K562 (cell line): ENCODE measurements around the gene EPX. TPM values are rescaled to one million over a fixed set of nuclear protein-coding genes. Genes with fewer than 3 reads are reported as not detected.

Experiments used
- ATAC-seq: fragments of 200-7000 bp; cut with Tn5 transposase; 3 replicates; pipeline ENCODE4 v1.9.1; 2020; ENCODE audit warnings: moderate library complexity
- BruUV-seq: library from RNA; stranded (reverse); fragments of 400-500 nt; replicated peaks from 2 replicates; lab custom pipeline; 2021; lab: Mats Ljungman, UMichigan
- CTCF ChIA-PET: fragments of 300-600 bp; formaldehyde crosslinking; extraction: SDS; loops from one replicate; lab custom pipeline; 2021; ENCODE audit warnings: low intra/inter-chr PET ratio; lab: Yijun Ruan, JAX
- POLR2A ChIA-PET: fragments of 300-600, 350-650 bp; sonication (Branson Sonifier 250); formaldehyde crosslinking; extraction: SDS; loops from one replicate; lab custom pipeline; 2021; ENCODE audit warnings: antibody characterized with exemption, inconsistent platforms; lab: Yijun Ruan, JAX
- DNase-seq, 4 experiments: peaks; one replicate each; pipeline versions ENCODE4 v3.0.0 to v3.0.0-alpha.2; 2011 to 2018; ENCODE audit warnings: low spot score in 3 of 4, mixed read lengths in 3 of 4; ENCODE audit errors: extremely low read depth in 1 of 4
- FAIRE-seq: peaks from 2 replicates; lab custom pipeline; 2011; peaks lifted over from hg19 to GRCh38; lab: Jason Lieb, UNC
- H2AFZ ChIP-seq: 2 replicates; pipeline ENCODE4 v1.6.0; 2011; ENCODE audit warnings: low read depth, low read length, control low read depth, inconsistent platforms
- H3K27ac ChIP-seq: fragments of 200-600 bp; 3 replicates; pipeline ENCODE4 v1.8.0; 2011; ENCODE audit warnings: low read depth, mild to moderate bottlenecking, control low read depth, inconsistent platforms, low read length, moderate library complexity, mixed read lengths; ENCODE audit errors: extremely low read depth
- H3K27me3 ChIP-seq, 2 experiments: fragments of 300-600 bp in 1 of 2; 2 replicates in 1 of 2; 3 replicates in 1 of 2; pipeline versions ENCODE4 v1.6.0 to v1.8.0; 2011; ENCODE audit warnings: inconsistent platforms in 2 of 2, low read length in 2 of 2, mild to moderate bottlenecking in 1 of 2, mixed read lengths in 1 of 2, moderate library complexity in 1 of 2; ENCODE audit not compliant: control insufficient read depth in 2 of 2, insufficient read depth in 2 of 2
- H3K36me3 ChIP-seq: fragments of 300-600 bp; 3 replicates; pipeline ENCODE4 v1.8.0; 2011; ENCODE audit warnings: mild to moderate bottlenecking, low read length, inconsistent platforms; ENCODE audit not compliant: control insufficient read depth, insufficient read depth
- H3K4me1 ChIP-seq, 2 experiments: fragments of 200-600 bp in 1 of 2; replicated peaks in 1 of 2; 2 replicates in 1 of 2; 3 replicates in 1 of 2; pipeline versions ENCODE4 v1.5.1 to v1.8.0; 2011; ENCODE audit warnings: inconsistent platforms in 2 of 2, low read length in 2 of 2, mild to moderate bottlenecking in 1 of 2, mixed read lengths in 1 of 2, moderate library complexity in 1 of 2; ENCODE audit not compliant: control insufficient read depth in 2 of 2, insufficient read depth in 2 of 2
- H3K4me2 ChIP-seq: 2 replicates; pipeline ENCODE4 v1.6.1; 2011; ENCODE audit warnings: low read length, control low read depth, inconsistent platforms, mixed read lengths; ENCODE audit not compliant: insufficient read depth
- H3K4me3 ChIP-seq: fragments of 200-600 bp; sonication (generic), shearing (Covaris generic); 2 replicates; pipeline ENCODE4 v1.5.1; 2016; ENCODE audit warnings: control low read depth, inconsistent platforms
- H3K79me2 ChIP-seq: fragments of 200-600 bp; 3 replicates; pipeline ENCODE4 v1.8.0; 2011; ENCODE audit warnings: low read length, inconsistent platforms; ENCODE audit not compliant: control insufficient read depth, insufficient read depth
- H3K9ac ChIP-seq, 2 experiments: 2 replicates each; pipeline versions ENCODE4 v1.6.0 to v1.6.1; 2011; ENCODE audit warnings: low read depth in 2 of 2, low read length in 2 of 2, control low read depth in 1 of 2, inconsistent platforms in 1 of 2, mild to moderate bottlenecking in 1 of 2, mixed read lengths in 1 of 2; ENCODE audit not compliant: insufficient read depth in 1 of 2
- H3K9me1 ChIP-seq: one replicate; pipeline ENCODE4 v1.6.0; 2011; ENCODE audit warnings: inconsistent platforms, mild to moderate bottlenecking, low read length, moderate library complexity; ENCODE audit not compliant: control insufficient read depth, insufficient read depth
- H3K9me3 ChIP-seq: replicated peaks from 2 replicates; pipeline ENCODE4 v1.5.1; 2011; ENCODE audit warnings: low read depth, low read length, inconsistent platforms; ENCODE audit not compliant: control insufficient read depth, insufficient read depth
- H4K20me1 ChIP-seq: replicated peaks from 2 replicates; pipeline ENCODE4 v1.6.1; 2011; ENCODE audit warnings: low read length, inconsistent platforms, mixed read lengths; ENCODE audit not compliant: control insufficient read depth, insufficient read depth
- ETV1 ChIP-seq: fragments of 450-650 bp; conservative IDR thresholded peaks from 2 replicates; pipeline ENCODE4 v1.6.1; 2016; ENCODE audit warnings: missing genetic modification characterization, control low read depth, low read depth, missing compliant biosample characterization
- NFIC ChIP-seq: fragments of 450-650 bp; IDR thresholded peaks from 2 replicates; pipeline ENCODE4 v1.6.1; 2017; ENCODE audit warnings: mild to moderate bottlenecking, inconsistent platforms
- POLR2A ChIP-seq: fragments of 450-650 bp; conservative IDR thresholded peaks from 2 replicates; pipeline ENCODE4 v1.6.1; 2016
- PPARD ChIP-seq: fragments of 250-450 bp; sonication (Bioruptor Pico); IDR thresholded peaks from 2 replicates; pipeline ENCODE4 v1.8.0; 2022; ENCODE audit warnings: inconsistent platforms, mild to moderate bottlenecking, moderate library complexity
- SMARCE1 ChIP-seq: fragments of 450-650 bp; IDR thresholded peaks from 2 replicates; pipeline ENCODE4 v1.7.1; 2016; ENCODE audit warnings: mild to moderate bottlenecking
- WGBS: fragments of 100-300 bp; shearing (Covaris generic); methylation state at CpG from one replicate; pipeline ENCODE4 v1.1.6; 2016; ENCODE audit warnings: low coverage, mixed read lengths; ENCODE audit not compliant: insufficient coverage; ENCODE audit errors: missing lambda C conversion rate; 5-methylcytosine and 5-hydroxymethylcytosine counted together
- in situ Hi-C: fragments of 300-500 bp; cut with MboI; formaldehyde crosslinking; loops from 4 replicates; pipeline ENCODE4 v1.15.0; 2018; ENCODE audit warnings: inconsistent platforms, mixed read lengths
- intact Hi-C: fragments of 100-400 bp; cut with micrococcal nuclease; formaldehyde crosslinking; loops from 2 replicates; pipeline ENCODE4 v1.14.2; 2022
- polyA plus RNA-seq, 8 experiments: library from polyadenylated mRNA; depleted of rRNA in 4 of 8; stranded (reverse) in 5 of 8; unstranded in 3 of 8; fragments of >200 nt; fragmentation: Nextera tagmentation in 2 of 8; fragmentation: Illumina TruSeq in 1 of 8; extraction: Ambion mirVana in 2 of 8; extraction: Trizol in 1 of 8; gene quantifications; 2 replicates each; pipeline versions ENCODE4 v1.2.1 to v1.2.3, GENCODE V29; 2011 to 2014; ENCODE audit warnings: inconsistent platforms in 1 of 8, missing spikeins in 1 of 8
- total RNA-seq, 7 experiments: library from RNA; depleted of rRNA in 6 of 7; stranded (reverse); fragments of >200 nt in 6 of 7; fragmentation: Illumina TruSeq in 2 of 7; extraction: Trizol in 2 of 7; gene quantifications; 2 replicates each; pipeline versions ENCODE4 v1.2.1 to v1.2.3, GENCODE V29; 2011 to 2021; ENCODE audit warnings: low replicate concordance in 1 of 7
- TF ChIP-seq, protein P1 (sequence below): fragments of 250-450 bp; sonication (Bioruptor Pico); IDR thresholded peaks from 2 replicates; pipeline ENCODE4 v1.8.0; 2022; ENCODE audit warnings: moderate library complexity, mild to moderate bottlenecking, inconsistent platforms

EPX gene
- total and polyA plus RNA-seq, 9 of the 15 experiments (the other 6 are each of a cell fraction or from before 2014, with no cell fraction given): 0.07 to 0.33 (median 0.19) TPM; not detected in 3

DNA sequence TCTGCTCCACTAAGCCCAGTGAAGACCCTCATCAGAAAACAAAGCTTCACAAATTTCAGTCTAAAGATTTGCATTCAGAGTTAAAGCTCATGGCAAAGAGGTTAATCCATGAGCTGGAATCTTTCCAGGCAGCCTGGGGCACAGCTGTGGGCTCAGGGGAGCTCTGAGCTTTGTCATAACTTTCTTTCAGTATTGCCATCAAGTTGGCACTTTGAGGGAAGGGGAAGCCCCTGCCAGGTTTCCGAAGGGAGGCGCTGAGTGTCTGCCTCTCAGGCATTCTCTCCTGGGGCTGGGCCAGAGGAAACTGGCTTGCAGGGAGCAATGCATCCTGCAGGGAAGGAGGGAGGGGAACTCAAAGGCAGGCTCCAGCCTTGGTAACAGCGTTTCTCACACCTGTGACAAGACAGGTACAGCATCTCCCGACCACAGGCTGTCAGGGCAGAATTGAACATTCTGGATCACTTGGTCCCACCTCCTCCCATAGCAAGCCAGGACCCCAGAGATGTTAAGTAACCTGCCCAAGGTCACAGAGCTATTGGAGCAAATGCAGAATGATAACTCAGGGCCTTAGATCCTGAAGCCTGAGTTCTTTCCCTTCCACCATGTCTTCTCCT lies 49.8 kb downstream of the EPX start:
- Histone ChIP-seq H3K27ac (no peak overlapping the region), H3K9ac (no peak overlapping the region), H3K4me1 (peaks cover 11 to 14% of the 10 kb centered on the region in 2 experiments), H4K20me1 (no peaks in the 10 kb centered on the region), H3K9me1 (no peaks in the 10 kb centered on the region), H3K4me2 (no peak overlapping the region), H3K36me3 (no peaks in the 10 kb centered on the region), H3K79me2 (no peaks in the 10 kb centered on the region), H3K9me3 (no peaks in the 10 kb centered on the region), H3K27me3 (peaks cover 7 to 26% of the 10 kb centered on the region in 2 experiments), H3K4me3 (no peak overlapping the region), H2AFZ (no peak overlapping the region)
- no TSS peak for BruUV-seq
- TF ChIP-seq POLR2A (no peak), ETV1 (tag) (no peak), PPARD (CRISPR knock-in tag) (no peak), NFIC (no peak), SMARCE1 (no peak)
- TF ChIP-seq, protein P1, sequence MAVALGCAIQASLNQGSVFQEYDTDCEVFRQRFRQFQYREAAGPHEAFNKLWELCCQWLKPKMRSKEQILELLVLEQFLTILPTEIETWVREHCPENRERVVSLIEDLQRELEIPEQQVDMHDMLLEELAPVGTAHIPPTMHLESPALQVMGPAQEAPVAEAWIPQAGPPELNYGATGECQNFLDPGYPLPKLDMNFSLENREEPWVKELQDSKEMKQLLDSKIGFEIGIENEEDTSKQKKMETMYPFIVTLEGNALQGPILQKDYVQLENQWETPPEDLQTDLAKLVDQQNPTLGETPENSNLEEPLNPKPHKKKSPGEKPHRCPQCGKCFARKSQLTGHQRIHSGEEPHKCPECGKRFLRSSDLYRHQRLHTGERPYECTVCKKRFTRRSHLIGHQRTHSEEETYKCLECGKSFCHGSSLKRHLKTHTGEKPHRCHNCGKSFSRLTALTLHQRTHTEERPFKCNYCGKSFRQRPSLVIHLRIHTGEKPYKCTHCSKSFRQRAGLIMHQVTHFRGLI (CRISPR knock-in tag): no peak
- no peak for ATAC-seq
- no peak for DNase-seq
- intact Hi-C loops (no loop called here), in situ Hi-C loops (no loop called here)
- ChIA-PET POLR2A (interaction anchor here (0.6 to 1.1 kb wide), 2 partner anchors 102 to 273 kb away, joined by 3 read pairs; no protein-coding TSS in a partner anchor), CTCF (no interaction called here)
- FAIRE-seq: no peak
- 0% methylated on average over 4 of the region's 4 CpGs for WGBS
